ENCODE data around the gene CAMK1D.

- TF ChIP-seq ESRRA (IDR thresholded peaks at IDR 0.05; ENCODE audit: low read length), result no peak
- TF ChIP-seq CEBPZ (IDR thresholded peaks at IDR 0.05; ENCODE audit: low read depth, low read length), result no peak
- no peak for TF ChIP-seq KDM1A (IDR thresholded peaks at IDR 0.05; ENCODE audit: borderline replicate concordance)
- TF ChIP-seq CTCF (IDR thresholded peaks at IDR 0.05 in 2 of 3, conservative IDR thresholded peaks at IDR 0.05 in 1 of 3; ENCODE audit: control insufficient read depth in 2 of 3, extremely low read depth in 1 of 3, insufficient read depth in 1 of 3, low read depth in 3 of 3, low read length in 3 of 3), result no peak
- TF ChIP-seq GABPA (IDR thresholded peaks at IDR 0.05; ENCODE audit: low read depth), result no peak
Observed at GRCh38 chr10:12701696-12702095, 352.3 kb downstream of the CAMK1D start.

Measured in GM12878 (cell line).